HL-60 (cell line): Measurements from ENCODE around the gene CPLX4.

Experiments
- DNase-seq, 2 experiments: peaks; one replicate each; pipeline ENCODE4 v3.0.0-alpha.2; 2010 to 2020; ENCODE audit warnings: low read depth in 1 of 2, low spot score in 1 of 2
- H3K27ac ChIP-seq: fragments of 250-450 bp; sonication (Bioruptor Pico); replicated peaks from 2 replicates; pipeline ENCODE4 v1.5.1; 2020; ENCODE audit warnings: mild to moderate bottlenecking, moderate library complexity
- H3K27me3 ChIP-seq: fragments of 250-450 bp; sonication (Bioruptor Pico); 2 replicates; pipeline ENCODE4 v1.5.1; 2021; ENCODE audit warnings: mild to moderate bottlenecking, moderate library complexity; ENCODE audit not compliant: insufficient read depth, poor library complexity, severe bottlenecking
- H3K4me3 ChIP-seq: replicated peaks from 2 replicates; pipeline ENCODE4 v1.5.1; 2011; ENCODE audit warnings: mild to moderate bottlenecking, control low read depth, low read length; ENCODE audit not compliant: insufficient read depth
- CTCF ChIP-seq: IDR thresholded peaks from one replicate; pipeline ENCODE4 v1.5.1; 2011; ENCODE audit warnings: low read length, control low read depth, inconsistent platforms; ENCODE audit not compliant: insufficient read depth
- GABPA ChIP-seq: IDR thresholded peaks from 2 replicates; pipeline ENCODE4 v1.6.1; 2012; ENCODE audit warnings: low read depth
- POLR2AphosphoS5 ChIP-seq: IDR thresholded peaks from 2 replicates; pipeline ENCODE4 v1.6.1; 2012; ENCODE audit warnings: low read depth
- REST ChIP-seq: IDR thresholded peaks from 2 replicates; pipeline ENCODE4 v1.6.1; 2012; ENCODE audit warnings: low read depth; ENCODE audit not compliant: insufficient replicate concordance
- SPI1 ChIP-seq: IDR thresholded peaks from 2 replicates; pipeline ENCODE4 v1.6.1; 2012; ENCODE audit warnings: low read depth, mild to moderate bottlenecking, borderline replicate concordance

CPLX4 gene

GRCh38 chr18:59340312-59340711 is 21.9 kb upstream of the CPLX4 start:
- Histone ChIP-seq H3K27ac (no peak overlapping the region), H3K4me3 (no peak overlapping the region), H3K27me3 (no peaks in the 10 kb centered on the region)
- no peak for DNase-seq
- TF ChIP-seq CTCF, result no peak
- TF ChIP-seq REST, result no peak
- no peak for TF ChIP-seq POLR2AphosphoS5
- no peak for TF ChIP-seq SPI1
- no peak for TF ChIP-seq GABPA

- H3K27me3 ChIP-seq, result no peaks in the 10 kb centered on the region
- no peak for DNase-seq
- no peak overlapping the region for H3K27ac ChIP-seq
Observed at GRCh38 chr18:59332986-59333385, 14.5 kb upstream of the CPLX4 start.

GRCh38 chr18:59328683-59329082 is 10.2 kb upstream of the CPLX4 start:
- DNase-seq, result no peak
- TF ChIP-seq CTCF, result no peak
- TF ChIP-seq SPI1, result no peak
- TF ChIP-seq GABPA, result no peak
- no peak for TF ChIP-seq POLR2AphosphoS5
- TF ChIP-seq REST, result no peak
- Histone ChIP-seq H3K4me3 (no peak overlapping the region), H3K27me3 (no peaks in the 10 kb centered on the region), H3K27ac (no peak overlapping the region)

More at GRCh38 chr18:59332986-59333385, 14.5 kb upstream of the CPLX4 start:
- H3K4me3 ChIP-seq, result no peak overlapping the region
- no peak for TF ChIP-seq CTCF
- TF ChIP-seq GABPA, result no peak
- no peak for TF ChIP-seq POLR2AphosphoS5
- TF ChIP-seq REST, result no peak
- no peak for TF ChIP-seq SPI1
